T1000 (cell line): ENCODE data around the gene MSI1.
A peak's percentile ranks its signal among the peaks of the same experiment; 100 is the strongest.

Source experiments
- DNase-seq: peaks from one replicate; lab custom pipeline; 2025; ENCODE audit warnings: mixed read lengths; lab: John Stamatoyannopoulos, UW

The MSI1 gene

DNA sequence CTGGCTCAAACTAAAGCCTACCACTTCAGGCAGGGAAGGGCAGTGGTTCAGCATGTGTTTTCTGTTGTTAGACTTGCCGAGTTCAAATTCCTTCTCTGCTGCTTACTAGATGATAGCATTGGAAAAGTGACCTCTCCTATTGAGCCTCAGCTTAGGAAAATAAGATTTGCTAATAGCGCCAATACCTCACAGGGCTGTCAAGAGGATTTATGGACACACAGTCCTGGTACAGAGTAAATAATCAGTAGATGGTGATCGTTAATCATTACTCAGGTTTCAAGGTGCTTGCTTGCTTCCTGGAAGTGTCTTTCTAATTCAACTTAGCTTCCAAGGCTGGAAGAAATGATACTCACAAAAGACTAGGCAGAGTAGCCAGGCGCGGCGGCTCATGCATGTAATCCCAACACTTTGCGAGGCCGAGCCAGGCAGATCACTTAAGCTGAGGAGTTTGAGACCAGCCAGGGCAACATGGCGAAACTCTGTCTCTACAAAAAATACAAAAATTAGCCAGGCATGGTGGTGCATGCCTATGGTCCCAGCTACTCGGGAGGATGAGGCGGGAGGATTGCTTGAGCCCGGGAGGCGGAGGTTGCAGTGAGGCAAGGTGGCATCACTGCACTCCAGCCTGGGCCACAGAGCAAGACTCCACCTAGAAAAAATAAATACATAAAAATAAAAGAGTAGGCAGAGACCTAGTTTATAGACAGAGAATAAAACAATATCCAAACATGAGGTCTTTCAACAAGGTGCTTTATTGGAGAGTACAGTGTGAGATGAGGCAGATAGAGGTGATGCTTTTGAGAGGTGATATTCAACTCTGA is 47.4 kb downstream of the MSI1 start:
- DNase-seq, result no peak

DNA sequence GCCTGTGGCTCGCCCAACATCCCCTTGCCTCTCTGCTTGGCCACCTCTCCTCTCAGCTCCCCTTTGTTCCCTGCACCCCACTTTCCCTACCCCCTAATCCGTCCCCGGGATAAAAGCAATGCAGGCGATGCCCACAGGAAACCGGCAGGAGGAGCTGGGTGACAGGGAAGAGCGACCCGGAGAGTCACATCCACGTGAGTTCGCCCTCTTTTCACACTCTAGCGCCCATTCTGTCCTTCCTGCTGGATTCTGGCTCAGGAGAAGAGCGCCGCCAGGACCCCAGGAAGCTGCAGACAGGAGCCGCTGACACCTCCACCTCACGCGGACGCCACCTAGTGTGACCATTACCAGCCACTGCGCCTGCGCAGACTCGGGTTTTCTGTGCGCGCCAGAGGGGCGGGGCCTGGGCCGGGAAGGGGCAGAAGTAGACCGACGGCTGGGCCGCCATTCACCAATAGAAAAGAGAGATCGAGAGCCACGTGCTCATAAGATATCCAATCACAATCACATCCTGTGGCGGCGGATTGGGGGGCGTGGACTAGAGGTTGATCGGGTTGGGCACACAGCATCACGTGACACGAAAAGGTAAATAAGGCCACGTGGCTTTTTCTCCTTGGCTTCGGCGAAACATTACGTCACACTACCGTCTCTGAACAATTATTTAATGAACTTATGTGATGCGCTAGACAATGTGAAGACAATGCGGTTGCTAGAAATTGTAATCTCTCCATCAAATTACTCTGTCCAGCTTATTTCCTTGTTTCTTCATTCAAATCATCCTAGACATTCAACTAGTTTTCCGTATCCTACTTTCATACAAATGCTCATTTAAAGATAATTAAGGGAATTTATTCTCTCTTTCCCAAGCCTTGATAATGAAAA is 51.5 kb downstream of the MSI1 start:
- peak; percentile 98 for DNase-seq

DNA sequence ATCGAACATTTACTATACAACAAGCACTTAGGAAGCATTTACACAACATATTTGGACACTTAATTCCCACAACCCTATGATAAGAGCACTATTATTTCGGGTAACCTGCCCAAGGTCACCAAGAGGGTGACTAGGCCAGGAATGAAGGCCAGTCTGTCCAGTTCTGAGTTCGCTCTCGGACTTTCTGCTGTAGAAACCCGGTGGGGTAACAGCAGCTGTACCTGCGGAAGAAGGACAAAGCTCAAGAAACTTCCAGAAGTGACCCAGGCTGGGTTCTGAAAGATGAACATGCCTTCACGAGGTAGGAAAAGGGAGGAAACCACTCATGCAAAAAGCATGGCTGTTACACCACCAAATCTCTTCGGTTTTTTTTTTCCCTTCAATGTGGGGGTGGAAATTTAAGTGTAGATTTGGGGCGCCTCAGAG is 52.2 kb downstream of the MSI1 start:
- no peak for DNase-seq

DNA sequence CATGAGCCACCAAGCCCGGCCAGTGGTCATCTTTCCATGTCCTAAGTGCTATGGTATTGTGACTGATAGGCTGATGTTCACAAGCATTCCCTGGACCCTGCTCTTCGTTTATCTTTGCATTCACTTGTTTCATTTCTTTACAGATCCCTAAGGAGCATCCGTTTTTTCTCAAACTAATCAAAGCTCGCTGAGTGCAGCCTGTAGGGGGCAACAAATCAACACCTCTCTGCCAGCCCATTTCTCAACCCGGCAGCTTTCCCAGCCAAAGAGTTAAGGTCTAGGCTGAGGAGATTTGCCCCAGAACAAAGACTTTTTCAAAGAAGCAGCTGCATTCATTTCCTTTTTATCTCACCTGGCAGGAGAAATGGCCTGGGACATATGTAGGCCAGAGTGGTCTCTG is 54.7 kb downstream of the MSI1 start:
- DNase-seq, result no peak

DNA sequence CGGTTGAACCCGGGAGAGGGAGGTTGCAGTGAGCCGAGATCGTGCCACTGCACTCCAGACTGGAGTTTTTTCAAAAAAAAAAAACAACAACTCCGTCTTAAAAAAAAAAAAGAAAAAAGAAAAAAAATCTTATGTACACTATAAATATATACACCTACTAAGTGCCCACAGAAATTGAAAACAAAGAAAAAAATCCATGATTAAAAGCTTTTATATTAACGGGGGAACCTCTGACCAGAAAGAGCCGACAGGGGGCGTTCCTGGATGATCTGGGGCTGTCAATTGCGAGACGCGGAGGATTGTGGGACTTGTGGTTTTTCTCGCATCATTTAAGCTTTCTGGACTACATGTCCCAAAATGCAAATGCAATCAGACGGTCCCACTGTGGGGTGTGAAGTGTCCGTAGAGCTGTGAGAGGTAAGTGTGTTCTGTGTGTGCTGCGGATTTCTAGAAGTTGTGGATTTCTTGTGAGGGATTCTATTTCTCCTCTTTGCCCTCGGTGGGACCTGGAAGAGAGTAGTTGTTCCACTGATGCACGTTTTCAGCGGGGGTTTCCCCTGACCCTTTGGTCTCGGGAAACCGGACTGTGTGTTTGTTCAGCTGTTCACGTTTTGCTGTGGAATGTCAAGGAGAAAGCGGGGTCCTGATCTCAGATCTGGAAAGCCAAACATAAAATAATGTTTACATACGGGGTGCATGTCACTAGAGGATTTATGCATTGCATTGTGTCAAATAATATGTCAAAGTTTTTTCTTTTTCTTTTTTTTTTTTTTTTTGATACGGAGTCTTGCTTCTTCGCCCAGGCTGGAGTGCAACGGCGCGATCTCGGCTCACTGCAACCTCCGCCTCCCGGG is 66.8 kb downstream of the MSI1 start, which contains the start of gene SIRT4:
Gene SIRT4 (plus strand): TSS at position 360 of the 854 bp plus-strand sequence. CDS start 1,241 bp downstream, outside the sequence.
- DNase-seq, result peak; percentile 71

DNA sequence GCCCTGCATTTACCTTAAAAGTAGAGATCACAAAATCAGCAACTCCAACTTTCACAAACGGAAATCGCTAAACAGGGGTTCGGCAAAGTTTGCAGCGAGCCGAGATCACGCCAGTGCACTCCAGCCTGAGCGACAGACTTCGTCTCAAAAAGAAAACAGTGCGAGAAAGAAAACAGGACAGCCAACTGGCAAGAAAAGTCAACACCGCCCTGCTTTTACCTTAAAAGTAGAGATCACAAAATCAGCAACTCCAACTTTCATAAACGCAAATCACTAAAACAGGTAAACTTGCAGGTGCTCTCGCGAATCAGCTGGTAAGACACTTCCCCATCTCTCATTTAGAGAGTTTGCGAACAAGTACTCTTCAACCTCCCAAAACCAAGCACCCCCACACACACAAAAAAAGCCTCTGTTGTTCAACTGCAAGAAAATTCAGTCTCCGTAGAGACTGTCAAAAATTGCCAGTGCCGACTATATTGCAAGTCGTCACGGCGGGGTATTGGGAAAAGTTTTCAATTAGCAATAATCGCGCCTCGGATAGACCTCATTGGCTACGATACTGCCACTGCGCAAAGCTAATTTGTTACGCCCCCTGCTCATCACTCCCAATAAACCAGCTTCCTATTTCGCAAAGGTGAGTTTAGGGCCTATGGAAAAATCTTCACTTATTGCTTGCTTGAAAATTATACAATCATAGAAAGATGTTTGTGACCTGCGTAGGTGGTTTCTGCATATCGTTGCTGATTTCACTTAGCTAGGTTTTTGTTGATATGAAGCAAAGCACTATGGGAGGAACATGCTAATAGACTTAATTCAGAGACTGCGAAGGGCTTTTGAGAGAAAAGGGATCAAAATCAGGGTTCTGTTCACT is 76.1 kb downstream of the MSI1 start, which contains the start of gene RNU4-1:
Gene RNU4-1 (minus strand): TSS at position 577 of the 871 bp plus-strand sequence.
- DNase-seq, result peak; percentile 85

DNA sequence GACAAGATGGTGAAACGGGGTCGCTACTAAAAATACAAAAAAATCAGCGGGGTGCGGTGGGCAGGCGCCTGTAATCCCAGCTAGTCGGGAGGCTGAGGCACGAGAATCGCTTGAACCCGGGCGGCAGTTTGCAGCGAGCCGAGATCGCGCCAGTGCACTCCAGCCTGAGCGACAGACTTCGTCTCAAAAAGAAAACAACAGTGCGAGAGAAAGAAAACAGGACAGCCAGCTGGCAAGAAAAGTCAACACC is 76.6 kb downstream of the MSI1 start:
- DNase-seq, result no peak
